HG03565 (cell line): ENCODE data around the gene FUCA2.
A peak's percentile ranks its signal among the peaks of the same experiment; 100 is the strongest.
"Not testable (repeated sequence)": the region's sequence is repeated elsewhere in the genome, so short reads cannot be mapped to it uniquely, and the experiment has no call there.

Source experiments
- ATAC-seq: cut with Tn5 transposase; IDR thresholded peaks from one replicate; pipeline ENCODE4 v1.9.1; 2021; ENCODE audit warnings: mild to moderate bottlenecking, moderate library complexity; ENCODE audit not compliant: unreplicated experiment

The FUCA2 gene

DNA sequence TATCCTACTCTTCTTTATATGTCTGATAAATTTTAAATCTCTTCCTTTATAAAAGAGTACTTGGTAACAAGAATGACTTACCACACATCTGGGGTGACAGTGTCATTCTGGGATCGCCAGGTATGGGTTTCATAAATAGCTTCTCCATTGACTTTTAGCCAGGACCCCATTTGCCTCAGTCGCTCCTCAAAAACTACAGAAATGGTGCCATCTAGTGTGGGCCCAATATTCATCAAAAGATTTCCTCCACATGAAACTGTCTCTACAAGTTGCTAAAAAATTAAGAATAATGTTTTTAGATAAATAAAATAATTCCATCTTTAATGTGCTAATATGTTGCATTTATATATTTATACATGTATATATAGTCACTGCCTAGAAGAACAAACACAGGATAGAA is 9.7 kb downstream of the FUCA2 start:
- no peak for ATAC-seq

DNA sequence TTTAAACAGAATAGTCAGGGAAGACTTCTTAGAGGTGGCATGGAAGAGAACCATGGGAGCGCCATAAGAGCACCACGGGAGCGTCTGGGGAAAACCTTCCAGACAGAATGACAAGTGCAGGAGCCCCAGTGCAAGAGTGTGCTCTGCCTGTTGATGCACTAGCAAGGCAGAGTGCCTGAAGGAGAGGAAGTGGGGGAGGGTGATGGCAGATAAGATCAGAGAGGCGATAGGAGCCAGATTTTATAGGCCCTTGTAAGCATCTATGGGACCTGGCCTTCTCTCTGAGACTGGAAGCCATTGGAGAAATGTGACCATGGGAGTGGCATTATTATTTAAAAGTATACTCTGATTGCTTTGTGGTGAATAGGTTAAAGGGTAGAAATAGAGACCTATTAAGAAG is 13.1 kb downstream of the FUCA2 start:
- ATAC-seq = no peak

GRCh38 chr6:143496974-143497373 is 14.5 kb downstream of the FUCA2 start:
- no peak for ATAC-seq

DNA sequence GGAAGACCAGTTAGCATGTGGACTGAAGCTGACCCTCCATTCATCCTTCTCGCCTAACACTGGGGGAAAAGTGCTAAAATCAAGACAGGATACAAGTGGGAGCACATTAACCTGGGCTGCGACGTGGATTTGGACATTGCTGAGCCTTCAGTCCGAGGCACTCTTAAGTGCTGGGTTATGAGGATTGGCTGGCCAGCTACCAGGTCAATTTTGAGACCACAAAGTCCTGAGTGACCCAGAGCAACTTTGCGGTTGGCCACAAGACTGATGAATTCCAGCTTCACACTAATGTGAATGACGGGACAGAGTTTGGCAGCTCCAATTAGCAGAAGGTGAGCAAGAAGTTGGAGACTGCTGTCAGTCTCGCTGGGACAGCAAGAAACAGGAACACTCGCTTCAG is 20.7 kb downstream of the FUCA2 start:
- ATAC-seq = no peak

GRCh38 chr6:143490244-143490643 is 21.3 kb downstream of the FUCA2 start:
- ATAC-seq = no peak

DNA sequence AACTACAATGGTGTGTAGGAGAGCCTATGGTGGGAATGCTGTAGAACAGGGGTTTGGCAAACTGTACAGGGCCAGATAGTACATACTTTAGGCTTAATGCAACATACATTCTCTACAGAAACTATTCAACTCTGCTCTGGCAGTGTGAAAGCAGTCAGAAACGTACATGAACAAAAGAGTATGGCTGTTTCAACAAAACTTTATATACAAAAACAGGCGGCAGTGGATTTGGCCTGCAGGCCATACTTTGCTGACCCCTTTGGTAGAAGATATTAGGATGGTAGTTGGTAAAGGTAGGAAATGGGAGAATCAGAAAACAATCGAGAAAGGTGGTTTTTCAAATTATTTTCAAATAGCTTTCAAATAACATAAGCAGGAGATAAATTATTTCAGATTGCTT is 24.8 kb downstream of the FUCA2 start:
- ATAC-seq = no peak

DNA sequence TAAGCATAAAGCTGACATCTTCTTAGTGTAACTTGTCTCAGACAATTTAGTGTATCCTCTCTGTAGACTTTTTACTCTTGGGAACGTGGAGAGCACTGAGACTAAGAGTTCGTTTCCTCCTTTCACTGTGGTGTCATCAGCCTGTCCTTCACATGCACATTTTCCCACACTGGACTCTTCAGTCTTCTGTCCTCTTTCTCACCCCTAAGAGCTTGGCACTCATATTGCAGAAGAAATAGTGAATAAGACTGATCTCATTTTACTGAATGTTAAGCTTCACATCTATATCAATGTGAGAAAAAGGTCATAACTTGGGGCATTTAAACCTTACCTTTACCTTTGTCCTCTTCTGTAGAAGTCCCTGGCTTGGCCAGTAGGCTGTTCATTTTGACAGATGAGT is 25.6 kb downstream of the FUCA2 start:
- no peak for ATAC-seq

- no peak for ATAC-seq
Measured at GRCh38 chr6:143482593-143482992, 28.9 kb downstream of the FUCA2 start.

DNA sequence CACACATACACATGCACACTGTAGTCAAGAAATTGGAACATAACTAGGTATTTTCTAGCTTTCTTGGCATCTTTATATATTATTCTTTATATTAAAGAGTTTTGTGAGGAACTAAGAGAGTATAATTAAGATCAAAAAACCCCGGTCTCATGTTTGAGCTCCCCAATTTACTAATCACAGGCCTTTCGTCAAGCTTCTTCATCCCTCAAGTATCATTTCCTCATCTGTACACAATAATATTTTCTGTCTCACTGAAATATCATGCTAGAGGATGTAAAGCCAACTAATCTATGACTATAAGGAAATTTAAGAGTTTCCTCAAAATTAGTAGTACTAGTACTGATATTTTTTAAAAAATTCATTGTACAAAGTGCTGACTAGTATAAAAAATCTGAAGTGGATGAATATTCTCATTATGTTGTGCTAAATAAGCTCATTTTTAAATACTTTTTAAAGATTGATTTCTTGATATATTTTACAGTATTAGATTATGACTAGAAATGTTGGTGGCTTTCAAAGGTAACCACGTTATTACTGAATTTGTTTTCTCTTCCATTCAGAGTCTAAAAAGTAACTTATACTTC is 32.9 kb downstream of the FUCA2 start:
- ATAC-seq = no peak

GRCh38 chr6:143476545-143476944 is 35.0 kb downstream of the FUCA2 start:
- ATAC-seq = no peak

DNA sequence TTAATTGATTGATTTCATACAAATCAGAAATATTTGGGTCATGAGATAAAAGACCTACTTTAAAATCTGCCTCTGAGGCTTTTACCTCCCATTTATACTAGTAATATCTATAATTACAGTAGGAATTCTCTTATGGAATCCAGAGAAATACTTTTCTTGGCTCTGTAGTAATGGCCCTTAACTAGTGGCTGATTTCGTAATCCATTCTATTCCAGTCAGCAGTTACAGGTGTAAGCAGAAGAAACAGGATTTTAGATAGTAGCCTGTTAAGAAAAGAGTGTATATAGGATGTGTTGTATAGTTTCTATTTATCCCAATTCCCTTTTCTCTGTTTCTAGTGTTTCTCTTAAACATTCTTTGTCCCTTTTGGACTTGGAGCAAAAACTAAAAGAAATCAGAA is 39.7 kb downstream of the FUCA2 start:
- ATAC-seq = no peak

- ATAC-seq = not testable (repeated sequence)
Measured at GRCh38 chr6:143468823-143469222, 42.7 kb downstream of the FUCA2 start.

GRCh38 chr6:143468026-143468425 is 43.5 kb downstream of the FUCA2 start:
- ATAC-seq = no peak

GRCh38 chr6:143465546-143465945 is 46.0 kb downstream of the FUCA2 start:
- ATAC-seq = no peak

DNA sequence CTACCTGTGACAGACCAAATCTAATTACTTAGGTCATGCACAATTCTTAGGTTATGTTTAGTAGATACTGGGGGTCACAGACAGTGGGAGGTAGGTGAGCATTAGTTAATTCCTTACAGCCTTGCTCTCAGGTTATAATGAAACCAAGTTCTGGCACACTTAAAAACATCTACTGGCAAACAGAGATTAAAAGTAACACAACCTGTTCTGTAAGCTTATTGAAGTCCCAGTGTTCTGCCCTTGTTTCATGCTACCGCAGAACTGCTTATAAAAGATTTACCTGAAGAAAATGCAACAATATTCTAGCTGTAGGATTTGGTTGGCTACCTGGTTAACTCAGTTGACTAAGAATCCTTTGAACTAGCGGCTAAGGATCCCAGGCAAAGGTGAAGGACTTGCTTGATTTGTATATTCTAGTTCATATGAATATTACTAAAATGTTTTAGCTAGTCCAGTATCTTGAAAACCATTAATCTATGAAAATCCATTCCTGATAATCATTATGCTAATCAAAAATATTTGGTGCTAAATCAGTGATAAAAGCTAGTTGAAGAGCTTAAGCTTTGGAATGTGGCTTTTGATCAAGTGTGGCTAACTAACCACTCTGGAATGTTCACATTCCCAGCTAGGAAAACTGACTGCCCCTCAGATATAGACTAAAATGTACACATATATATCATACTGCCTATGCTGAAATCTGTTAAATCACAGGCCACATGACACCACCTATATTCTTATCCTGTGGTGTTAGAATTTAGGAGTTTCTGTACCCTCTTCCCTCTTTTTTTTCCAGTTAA is 53.8 kb downstream of the FUCA2 start:
- ATAC-seq = no peak

- no peak for ATAC-seq
Measured at GRCh38 chr6:143451531-143451930, 60.0 kb downstream of the FUCA2 start.

DNA sequence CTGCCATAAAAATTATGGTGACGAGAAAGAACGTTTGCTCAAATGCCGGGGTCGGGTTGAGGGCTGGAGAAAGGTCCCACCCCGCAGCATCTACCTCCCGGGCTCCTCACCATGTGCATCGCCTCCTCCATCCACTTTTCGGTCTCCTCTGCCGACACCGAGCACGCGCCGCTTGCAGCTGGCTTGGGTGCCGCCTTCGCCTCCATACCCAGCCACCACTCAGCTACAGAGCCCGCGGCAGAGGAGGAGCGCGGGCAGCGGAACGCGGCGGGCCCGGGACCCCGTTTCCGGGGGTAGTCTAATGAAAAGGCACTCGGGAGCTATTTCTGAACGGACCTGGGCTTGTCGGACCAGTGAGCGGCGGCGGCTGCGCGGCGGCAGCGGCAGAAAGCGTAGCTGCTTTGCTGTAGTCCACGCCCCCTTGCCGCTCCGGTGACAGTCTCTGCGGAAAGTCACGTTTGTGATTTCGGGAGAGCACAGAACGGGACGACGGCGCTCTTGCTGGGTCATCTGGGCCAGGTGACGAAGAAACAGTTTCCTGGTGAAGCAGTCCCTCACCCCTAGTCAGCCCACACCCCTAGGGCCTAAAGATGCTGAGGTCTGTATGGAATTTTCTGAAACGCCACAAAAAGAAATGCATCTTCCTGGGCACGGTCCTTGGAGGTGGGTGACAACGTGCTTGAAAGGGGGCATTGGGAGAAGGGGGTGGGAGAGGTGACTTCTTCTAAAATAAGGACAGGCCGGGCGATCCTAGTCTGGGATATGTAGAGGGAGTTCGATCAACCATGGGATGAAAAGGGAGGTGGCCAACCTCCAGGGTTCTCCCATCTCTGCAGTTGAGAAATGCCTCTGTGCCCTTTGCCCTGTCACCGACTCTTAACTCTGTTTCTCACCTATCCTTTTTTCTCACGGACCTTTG is 60.8 kb downstream of the FUCA2 start, which contains the start of the genes ADAT2 and PEX3:
TSS of gene ADAT2 (minus strand) at position 243 of the 919 bp plus-strand sequence. CDS start at position 206, 37 bp downstream.
TSS of gene PEX3 (plus strand) at position 353 of the 919 bp plus-strand sequence. CDS start at position 591, 238 bp downstream.
- ATAC-seq = peak; percentile 89

DNA sequence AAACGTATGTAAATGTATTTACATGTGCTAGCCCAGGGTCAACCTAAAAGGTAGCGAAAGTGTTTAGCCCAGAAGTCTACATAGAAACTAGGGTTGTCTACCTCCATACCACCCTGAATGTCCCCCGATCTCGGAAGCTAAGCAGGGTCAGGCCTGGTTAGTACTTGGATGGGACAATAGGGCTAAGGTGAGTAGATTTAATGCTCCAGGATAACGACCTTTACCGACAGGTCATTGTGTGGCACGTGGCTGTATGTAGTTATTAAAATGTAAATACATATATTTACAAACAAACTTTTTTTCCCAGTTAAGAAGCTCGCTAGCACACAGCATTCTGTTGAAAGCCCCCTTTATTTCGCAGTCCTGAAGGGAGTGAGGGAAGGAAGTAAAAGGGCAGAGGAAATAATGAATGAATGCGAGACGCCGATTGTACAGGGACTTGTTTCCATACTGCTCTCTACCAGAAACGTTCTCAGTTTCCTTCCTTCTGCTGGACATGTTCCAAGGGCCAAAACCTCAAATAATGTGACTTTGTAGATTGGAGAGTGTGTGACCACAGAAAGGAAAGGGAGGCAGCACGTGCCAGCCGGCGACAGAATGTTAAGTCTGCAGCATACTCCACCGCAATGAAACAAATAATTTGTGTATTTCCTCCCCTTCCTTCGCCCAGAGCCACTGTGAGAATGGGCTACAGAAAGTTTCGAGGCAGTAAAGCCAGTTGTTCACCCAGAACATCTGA is 61.6 kb downstream of the FUCA2 start:
- peak; percentile 0 for ATAC-seq

DNA sequence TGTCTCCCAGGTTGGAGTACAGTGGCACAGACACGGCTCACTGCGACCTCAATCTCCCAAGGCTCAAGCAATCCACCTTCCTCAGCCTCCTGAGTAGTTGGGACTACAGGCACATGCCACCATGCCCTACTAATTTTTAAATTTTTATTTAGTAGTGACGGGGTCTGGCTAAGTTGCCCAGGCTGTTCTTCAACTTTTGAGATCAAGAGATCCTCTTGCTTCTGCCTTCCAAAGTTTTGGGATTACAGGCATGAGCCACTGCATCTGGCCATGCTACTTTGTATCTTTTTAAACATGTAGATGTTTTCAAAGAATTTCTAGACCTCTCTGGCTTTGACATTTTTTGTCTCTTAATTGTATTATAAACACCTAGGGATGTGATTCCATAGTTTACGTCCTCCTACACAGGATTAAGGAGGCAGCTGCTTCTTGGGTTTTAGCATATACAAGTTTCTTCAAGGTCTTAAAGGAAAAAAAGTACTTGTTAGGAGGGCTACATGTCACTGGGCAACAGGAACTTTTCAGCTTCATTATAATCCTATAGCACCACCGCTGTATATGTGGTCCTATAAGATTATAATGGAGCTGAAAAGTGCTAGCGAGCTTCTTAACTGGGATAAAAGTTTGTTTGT is 62.3 kb downstream of the FUCA2 start:
- ATAC-seq = no peak

DNA sequence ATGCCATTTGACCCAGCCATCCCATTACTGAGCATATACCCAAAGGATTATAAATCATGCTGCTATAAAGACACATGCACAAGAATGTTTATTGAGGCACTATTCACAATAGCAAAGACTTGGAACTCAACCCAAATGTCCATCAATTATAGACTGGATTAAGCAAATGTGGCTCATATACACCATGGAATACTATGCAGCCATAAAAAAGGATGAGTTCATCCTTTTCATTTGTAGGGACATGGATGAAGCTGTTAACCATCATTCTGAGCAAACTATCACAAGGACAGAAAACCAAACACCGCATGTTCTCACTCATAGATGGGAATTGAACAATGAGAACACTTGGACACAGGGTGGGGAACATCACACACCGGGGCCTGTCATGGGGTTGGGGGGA is 63.7 kb downstream of the FUCA2 start:
- ATAC-seq = not testable (repeated sequence)
